K562 (cell line): ENCODE data around the gene ABHD3. TPM values are rescaled to one million over a fixed set of nuclear protein-coding genes. Genes with fewer than 3 reads are reported as not detected.

Source experiments
- ATAC-seq: fragments of 200-7000 bp; cut with Tn5 transposase; 3 replicates; pipeline ENCODE4 v1.9.1; 2020; ENCODE audit warnings: moderate library complexity
- BruUV-seq: library from RNA; stranded (reverse); fragments of 400-500 nt; replicated peaks from 2 replicates; lab custom pipeline; 2021; lab: Mats Ljungman, UMichigan
- CTCF ChIA-PET: fragments of 300-600 bp; formaldehyde crosslinking; extraction: SDS; loops from one replicate; lab custom pipeline; 2021; ENCODE audit warnings: low intra/inter-chr PET ratio; lab: Yijun Ruan, JAX
- POLR2A ChIA-PET: fragments of 300-600, 350-650 bp; sonication (Branson Sonifier 250); formaldehyde crosslinking; extraction: SDS; loops from one replicate; lab custom pipeline; 2021; ENCODE audit warnings: antibody characterized with exemption, inconsistent platforms; lab: Yijun Ruan, JAX
- DNase-seq, 4 experiments: peaks; one replicate each; pipeline versions ENCODE4 v3.0.0 to v3.0.0-alpha.2; 2011 to 2018; ENCODE audit warnings: low spot score in 3 of 4, mixed read lengths in 3 of 4; ENCODE audit errors: extremely low read depth in 1 of 4
- FAIRE-seq: peaks from 2 replicates; lab custom pipeline; 2011; peaks lifted over from hg19 to GRCh38; lab: Jason Lieb, UNC
- H2AFZ ChIP-seq: 2 replicates; pipeline ENCODE4 v1.6.0; 2011; ENCODE audit warnings: low read depth, low read length, control low read depth, inconsistent platforms
- H3K27ac ChIP-seq: fragments of 200-600 bp; 3 replicates; pipeline ENCODE4 v1.8.0; 2011; ENCODE audit warnings: low read depth, mild to moderate bottlenecking, control low read depth, inconsistent platforms, low read length, moderate library complexity, mixed read lengths; ENCODE audit errors: extremely low read depth
- H3K27me3 ChIP-seq, 2 experiments: fragments of 300-600 bp in 1 of 2; 2 replicates in 1 of 2; 3 replicates in 1 of 2; pipeline versions ENCODE4 v1.6.0 to v1.8.0; 2011; ENCODE audit warnings: inconsistent platforms in 2 of 2, low read length in 2 of 2, mild to moderate bottlenecking in 1 of 2, mixed read lengths in 1 of 2, moderate library complexity in 1 of 2; ENCODE audit not compliant: control insufficient read depth in 2 of 2, insufficient read depth in 2 of 2
- H3K36me3 ChIP-seq: fragments of 300-600 bp; 3 replicates; pipeline ENCODE4 v1.8.0; 2011; ENCODE audit warnings: mild to moderate bottlenecking, low read length, inconsistent platforms; ENCODE audit not compliant: control insufficient read depth, insufficient read depth
- H3K4me1 ChIP-seq, 2 experiments: fragments of 200-600 bp in 1 of 2; replicated peaks in 1 of 2; 2 replicates in 1 of 2; 3 replicates in 1 of 2; pipeline versions ENCODE4 v1.5.1 to v1.8.0; 2011; ENCODE audit warnings: inconsistent platforms in 2 of 2, low read length in 2 of 2, mild to moderate bottlenecking in 1 of 2, mixed read lengths in 1 of 2, moderate library complexity in 1 of 2; ENCODE audit not compliant: control insufficient read depth in 2 of 2, insufficient read depth in 2 of 2
- H3K4me2 ChIP-seq: 2 replicates; pipeline ENCODE4 v1.6.1; 2011; ENCODE audit warnings: low read length, control low read depth, inconsistent platforms, mixed read lengths; ENCODE audit not compliant: insufficient read depth
- H3K4me3 ChIP-seq: fragments of 200-600 bp; sonication (generic), shearing (Covaris generic); 2 replicates; pipeline ENCODE4 v1.5.1; 2016; ENCODE audit warnings: control low read depth, inconsistent platforms
- H3K79me2 ChIP-seq: fragments of 200-600 bp; 3 replicates; pipeline ENCODE4 v1.8.0; 2011; ENCODE audit warnings: low read length, inconsistent platforms; ENCODE audit not compliant: control insufficient read depth, insufficient read depth
- H3K9ac ChIP-seq, 2 experiments: 2 replicates each; pipeline versions ENCODE4 v1.6.0 to v1.6.1; 2011; ENCODE audit warnings: low read depth in 2 of 2, low read length in 2 of 2, control low read depth in 1 of 2, inconsistent platforms in 1 of 2, mild to moderate bottlenecking in 1 of 2, mixed read lengths in 1 of 2; ENCODE audit not compliant: insufficient read depth in 1 of 2
- H3K9me1 ChIP-seq: one replicate; pipeline ENCODE4 v1.6.0; 2011; ENCODE audit warnings: inconsistent platforms, mild to moderate bottlenecking, low read length, moderate library complexity; ENCODE audit not compliant: control insufficient read depth, insufficient read depth
- H3K9me3 ChIP-seq: replicated peaks from 2 replicates; pipeline ENCODE4 v1.5.1; 2011; ENCODE audit warnings: low read depth, low read length, inconsistent platforms; ENCODE audit not compliant: control insufficient read depth, insufficient read depth
- H4K20me1 ChIP-seq: replicated peaks from 2 replicates; pipeline ENCODE4 v1.6.1; 2011; ENCODE audit warnings: low read length, inconsistent platforms, mixed read lengths; ENCODE audit not compliant: control insufficient read depth, insufficient read depth
- HNRNPL ChIP-seq: fragments of 200-400 bp; formaldehyde crosslinking; IDR thresholded peaks from 2 replicates; pipeline ENCODE4 v1.6.1; 2017; ENCODE audit warnings: low read depth, mild to moderate bottlenecking, low read length
- NR2C2 ChIP-seq, 2 experiments: fragments of 200-800 bp in 1 of 2; sonication (Bioruptor generic) in 1 of 2; sonication (generic) in 1 of 2; formaldehyde crosslinking in 1 of 2; IDR thresholded peaks; 2 replicates each; pipeline versions ENCODE4 v1.6.1 to v1.8.0; 2016 to 2022; ENCODE audit warnings: mild to moderate bottlenecking in 1 of 2, missing compliant biosample characterization in 1 of 2, missing genetic modification characterization in 1 of 2, missing genetic modification reagents in 1 of 2
- RBM25 ChIP-seq: fragments of 200-400 bp; formaldehyde crosslinking; IDR thresholded peaks from 2 replicates; pipeline ENCODE4 v1.6.1; 2018; ENCODE audit warnings: low read length, low read depth, moderate library complexity; ENCODE audit not compliant: severe bottlenecking
- SUPT5H ChIP-seq: fragments of 450-650 bp; IDR thresholded peaks from 2 replicates; pipeline ENCODE4 v1.6.1; 2016
- ZFP1 ChIP-seq: fragments of 450-650 bp; formaldehyde crosslinking; IDR thresholded peaks from 2 replicates; pipeline ENCODE4 v1.4.0; 2020; ENCODE audit warnings: mild to moderate bottlenecking, mixed read lengths
- ZNF644 ChIP-seq: fragments of 200-800 bp; sonication (Bioruptor generic); IDR thresholded peaks from 2 replicates; pipeline ENCODE4 v1.6.1; 2016; ENCODE audit warnings: low read depth, missing genetic modification characterization, missing compliant biosample characterization
- ZNF668 ChIP-seq: fragments of 250-450 bp; sonication (Bioruptor Pico); IDR thresholded peaks from 2 replicates; pipeline ENCODE4 v1.8.0; 2022; ENCODE audit warnings: mild to moderate bottlenecking, inconsistent platforms
- WGBS: fragments of 100-300 bp; shearing (Covaris generic); methylation state at CpG from one replicate; pipeline ENCODE4 v1.1.6; 2016; ENCODE audit warnings: low coverage, mixed read lengths; ENCODE audit not compliant: insufficient coverage; ENCODE audit errors: missing lambda C conversion rate; 5-methylcytosine and 5-hydroxymethylcytosine counted together
- in situ Hi-C: fragments of 300-500 bp; cut with MboI; formaldehyde crosslinking; loops from 4 replicates; pipeline ENCODE4 v1.15.0; 2018; ENCODE audit warnings: inconsistent platforms, mixed read lengths
- intact Hi-C: fragments of 100-400 bp; cut with micrococcal nuclease; formaldehyde crosslinking; loops from 2 replicates; pipeline ENCODE4 v1.14.2; 2022
- polyA plus RNA-seq, 8 experiments: library from polyadenylated mRNA; depleted of rRNA in 4 of 8; stranded (reverse) in 5 of 8; unstranded in 3 of 8; fragments of >200 nt; fragmentation: Nextera tagmentation in 2 of 8; fragmentation: Illumina TruSeq in 1 of 8; extraction: Ambion mirVana in 2 of 8; extraction: Trizol in 1 of 8; gene quantifications; 2 replicates each; pipeline versions ENCODE4 v1.2.1 to v1.2.3, GENCODE V29; 2011 to 2014; ENCODE audit warnings: inconsistent platforms in 1 of 8, missing spikeins in 1 of 8
- total RNA-seq, 7 experiments: library from RNA; depleted of rRNA in 6 of 7; stranded (reverse); fragments of >200 nt in 6 of 7; fragmentation: Illumina TruSeq in 2 of 7; extraction: Trizol in 2 of 7; gene quantifications; 2 replicates each; pipeline versions ENCODE4 v1.2.1 to v1.2.3, GENCODE V29; 2011 to 2021; ENCODE audit warnings: low replicate concordance in 1 of 7
- TF ChIP-seq, protein P1 (sequence below): fragments of 250-450 bp; sonication (Bioruptor Pico); IDR thresholded peaks from 2 replicates; pipeline ENCODE4 v1.9.0; 2021; ENCODE audit warnings: mild to moderate bottlenecking, inconsistent platforms
- TF ChIP-seq, protein P2 (sequence below): fragments of 250-450 bp; sonication (Bioruptor Pico); IDR thresholded peaks from 2 replicates; pipeline ENCODE4 v1.5.1; 2021; ENCODE audit warnings: mild to moderate bottlenecking
- TF ChIP-seq, protein P3 (sequence below): IDR thresholded peaks from 2 replicates; pipeline ENCODE4 v1.6.1; 2011; ENCODE audit not compliant: insufficient read length; ENCODE audit errors: extremely low read depth
- TF ChIP-seq, protein P4 (sequence below): fragments of 250-450 bp; sonication (Bioruptor Pico); IDR thresholded peaks from 2 replicates; pipeline ENCODE4 v1.5.0; 2022; ENCODE audit warnings: mild to moderate bottlenecking

Gene ABHD3
- total and polyA plus RNA-seq, 9 of the 15 experiments (the other 6 are each of a cell fraction or from before 2014, with no cell fraction given) = 6.3 to 38.8 (median 19.4) TPM

DNA sequence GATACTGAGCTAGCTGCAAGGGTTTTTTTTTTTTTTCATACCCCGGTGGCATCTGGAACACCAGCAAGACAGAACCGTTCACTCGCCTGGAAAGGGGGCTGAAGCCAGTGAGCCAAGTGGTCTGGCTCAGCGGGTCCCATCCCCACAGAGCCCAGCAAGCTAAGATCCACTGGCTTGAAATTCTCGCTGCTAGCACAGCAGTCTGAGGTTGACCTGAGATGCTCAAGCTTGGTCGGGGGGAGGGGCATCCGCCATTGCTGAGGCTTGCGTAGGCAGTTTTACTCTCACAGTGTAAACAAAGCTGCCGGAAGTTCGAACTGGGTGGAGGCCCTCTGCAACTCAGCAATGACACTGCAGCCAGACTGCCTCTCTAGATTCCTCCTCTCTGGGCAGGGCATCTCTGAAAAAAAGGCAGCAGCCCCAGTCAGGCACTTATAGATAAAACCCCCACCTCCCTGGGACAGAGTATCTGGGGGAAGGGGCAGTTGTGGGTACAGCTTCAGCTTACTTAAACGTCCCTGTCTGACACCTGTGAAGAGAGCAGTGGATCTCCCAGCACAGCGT lies 31.0 kb upstream of the ABHD3 start (continued):
- TF ChIP-seq ZNF644 (tag) = no peak
- TF ChIP-seq, protein P1, sequence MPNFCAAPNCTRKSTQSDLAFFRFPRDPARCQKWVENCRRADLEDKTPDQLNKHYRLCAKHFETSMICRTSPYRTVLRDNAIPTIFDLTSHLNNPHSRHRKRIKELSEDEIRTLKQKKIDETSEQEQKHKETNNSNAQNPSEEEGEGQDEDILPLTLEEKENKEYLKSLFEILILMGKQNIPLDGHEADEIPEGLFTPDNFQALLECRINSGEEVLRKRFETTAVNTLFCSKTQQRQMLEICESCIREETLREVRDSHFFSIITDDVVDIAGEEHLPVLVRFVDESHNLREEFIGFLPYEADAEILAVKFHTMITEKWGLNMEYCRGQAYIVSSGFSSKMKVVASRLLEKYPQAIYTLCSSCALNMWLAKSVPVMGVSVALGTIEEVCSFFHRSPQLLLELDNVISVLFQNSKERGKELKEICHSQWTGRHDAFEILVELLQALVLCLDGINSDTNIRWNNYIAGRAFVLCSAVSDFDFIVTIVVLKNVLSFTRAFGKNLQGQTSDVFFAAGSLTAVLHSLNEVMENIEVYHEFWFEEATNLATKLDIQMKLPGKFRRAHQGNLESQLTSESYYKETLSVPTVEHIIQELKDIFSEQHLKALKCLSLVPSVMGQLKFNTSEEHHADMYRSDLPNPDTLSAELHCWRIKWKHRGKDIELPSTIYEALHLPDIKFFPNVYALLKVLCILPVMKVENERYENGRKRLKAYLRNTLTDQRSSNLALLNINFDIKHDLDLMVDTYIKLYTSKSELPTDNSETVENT = no peak
- TF ChIP-seq, protein P2, sequence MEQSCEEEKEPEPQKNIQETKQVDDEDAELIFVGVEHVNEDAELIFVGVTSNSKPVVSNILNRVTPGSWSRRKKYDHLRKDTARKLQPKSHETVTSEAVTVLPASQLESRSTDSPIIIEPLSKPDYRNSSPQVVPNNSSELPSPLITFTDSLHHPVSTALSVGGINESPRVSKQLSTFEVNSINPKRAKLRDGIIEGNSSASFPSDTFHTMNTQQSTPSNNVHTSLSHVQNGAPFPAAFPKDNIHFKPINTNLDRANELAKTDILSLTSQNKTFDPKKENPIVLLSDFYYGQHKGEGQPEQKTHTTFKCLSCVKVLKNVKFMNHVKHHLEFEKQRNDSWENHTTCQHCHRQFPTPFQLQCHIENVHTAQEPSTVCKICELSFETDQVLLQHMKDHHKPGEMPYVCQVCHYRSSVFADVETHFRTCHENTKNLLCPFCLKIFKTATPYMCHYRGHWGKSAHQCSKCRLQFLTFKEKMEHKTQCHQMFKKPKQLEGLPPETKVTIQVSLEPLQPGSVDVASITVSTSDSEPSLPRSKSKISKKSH = no peak

DNA sequence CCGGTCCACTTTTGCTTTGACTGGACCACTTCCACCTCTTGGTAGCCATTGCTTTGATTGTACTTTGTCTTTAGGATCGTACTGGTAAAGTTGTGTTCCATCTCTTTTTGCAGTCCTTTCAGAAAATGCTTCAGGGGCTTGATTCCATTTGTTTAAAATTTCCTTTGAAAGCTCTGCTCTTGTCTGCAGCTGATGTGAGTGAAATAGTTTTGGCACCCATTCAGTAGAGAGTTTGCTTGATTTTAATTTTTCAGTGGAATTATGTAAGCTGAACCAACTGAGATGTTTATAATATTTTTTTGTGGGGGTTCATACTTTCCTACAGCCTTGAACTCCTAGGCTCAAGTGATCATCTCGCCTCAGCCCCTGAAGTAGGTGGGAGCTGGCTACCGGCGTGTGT lies 28.4 kb upstream of the ABHD3 start:
- 64% methylated on average over 5 of the region's 5 CpGs for WGBS
- no TSS peak for BruUV-seq

More for the DNA sequence above, 28.4 kb upstream of the ABHD3 start:
- Histone ChIP-seq H2AFZ (no peak overlapping the region), H4K20me1 (no peaks in the 10 kb centered on the region), H3K9me1 (no peaks in the 10 kb centered on the region), H3K27ac (no peak overlapping the region), H3K79me2 (no peaks in the 10 kb centered on the region), H3K4me3 (no peak overlapping the region), H3K4me2 (no peak overlapping the region), H3K9me3 (no peaks in the 10 kb centered on the region; the same call in 1 of the 2 replicates), H3K9ac (no peak overlapping the region), H3K27me3 (no peaks in the 10 kb centered on the region), H3K36me3 (no peaks in the 10 kb centered on the region), H3K4me1 (peaks cover 8 to 11% of the 10 kb centered on the region in 2 experiments; a peak in 3 of 5 replicates)
- POLR2A ChIA-PET = no interaction called here
- CTCF ChIA-PET = no interaction called here
- in situ Hi-C loops = no loop called here
- no peak for ATAC-seq
- TF ChIP-seq, protein P3, sequence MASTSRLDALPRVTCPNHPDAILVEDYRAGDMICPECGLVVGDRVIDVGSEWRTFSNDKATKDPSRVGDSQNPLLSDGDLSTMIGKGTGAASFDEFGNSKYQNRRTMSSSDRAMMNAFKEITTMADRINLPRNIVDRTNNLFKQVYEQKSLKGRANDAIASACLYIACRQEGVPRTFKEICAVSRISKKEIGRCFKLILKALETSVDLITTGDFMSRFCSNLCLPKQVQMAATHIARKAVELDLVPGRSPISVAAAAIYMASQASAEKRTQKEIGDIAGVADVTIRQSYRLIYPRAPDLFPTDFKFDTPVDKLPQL = no peak
- no peak for TF ChIP-seq ZNF668 (CRISPR knock-in tag)
- no peak for TF ChIP-seq SUPT5H
- no peak for TF ChIP-seq NR2C2 (CRISPR knock-in tag; IDR thresholded peaks at IDR 0.05)
- no peak for TF ChIP-seq NR2C2 (tag; IDR thresholded peaks at IDR 0.05)
- no peak for TF ChIP-seq RBM25
- no peak for TF ChIP-seq HNRNPL
- TF ChIP-seq ZFP1 (CRISPR knock-in tag) = no peak
- TF ChIP-seq, protein P4, sequence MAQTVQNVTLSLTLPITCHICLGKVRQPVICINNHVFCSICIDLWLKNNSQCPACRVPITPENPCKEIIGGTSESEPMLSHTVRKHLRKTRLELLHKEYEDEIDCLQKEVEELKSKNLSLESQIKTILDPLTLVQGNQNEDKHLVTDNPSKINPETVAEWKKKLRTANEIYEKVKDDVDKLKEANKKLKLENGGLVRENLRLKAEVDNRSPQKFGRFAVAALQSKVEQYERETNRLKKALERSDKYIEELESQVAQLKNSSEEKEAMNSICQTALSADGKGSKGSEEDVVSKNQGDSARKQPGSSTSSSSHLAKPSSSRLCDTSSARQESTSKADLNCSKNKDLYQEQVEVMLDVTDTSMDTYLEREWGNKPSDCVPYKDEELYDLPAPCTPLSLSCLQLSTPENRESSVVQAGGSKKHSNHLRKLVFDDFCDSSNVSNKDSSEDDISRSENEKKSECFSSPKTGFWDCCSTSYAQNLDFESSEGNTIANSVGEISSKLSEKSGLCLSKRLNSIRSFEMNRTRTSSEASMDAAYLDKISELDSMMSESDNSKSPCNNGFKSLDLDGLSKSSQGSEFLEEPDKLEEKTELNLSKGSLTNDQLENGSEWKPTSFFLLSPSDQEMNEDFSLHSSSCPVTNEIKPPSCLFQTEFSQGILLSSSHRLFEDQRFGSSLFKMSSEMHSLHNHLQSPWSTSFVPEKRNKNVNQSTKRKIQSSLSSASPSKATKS = no peak
- intact Hi-C loops = no loop called here
- no peak for DNase-seq
- no peak for FAIRE-seq
